Pancreas (tissue), 10 donors: ENCODE data around the gene SIDT1. TPM values are rescaled to one million over a fixed set of nuclear protein-coding genes. Genes with fewer than 3 reads are reported as not detected.
A peak's percentile ranks its signal among the peaks of the same experiment; 100 is the strongest.

Source experiments
- ATAC-seq, 4 donors: fragments of 200-7000 bp; cut with Tn5 transposase; one replicate each; pipeline versions ENCODE4 v1.8.0 to v1.9.1; 2020; ENCODE audit warnings: mild to moderate bottlenecking in 4 of 4, moderate library complexity in 4 of 4
- DNase-seq, 6 donors: peaks; one replicate each; pipeline ENCODE4 v3.0.0-alpha.2; 2020
- FAIRE-seq: peaks from 2 replicates; lab custom pipeline; 2012; peaks lifted over from hg19 to GRCh38; lab: Jason Lieb, UNC
- H3K27ac ChIP-seq, 4 donors: fragments of 200-600 bp; sonication (generic); 1 replicate in 3 of 4; 2 replicates in 1 of 4; pipeline versions ENCODE4 v1.5.0 to v1.8.0; 2020
- H3K27me3 ChIP-seq, 4 donors: fragments of 200-600 bp; one replicate each; pipeline ENCODE4 v1.8.0; 2021
- H3K36me3 ChIP-seq, 3 donors: fragments of 200-600 bp; sonication (generic) in 1 of 3; one replicate each; pipeline versions ENCODE4 v1.5.0 to v1.8.0; 2020 to 2021
- H3K4me1 ChIP-seq, 3 donors: fragments of 200-600 bp; one replicate each; pipeline ENCODE4 v1.8.0; 2021
- H3K4me3 ChIP-seq, 4 donors: fragments of 200-600 bp; sonication (generic) in 2 of 4; one replicate each; pipeline versions ENCODE4 v1.5.0 to v1.8.0; 2020 to 2021
- H3K9me3 ChIP-seq, 4 donors: fragments of 200-600 bp; one replicate each; pipeline ENCODE4 v1.8.0; 2021
- CTCF ChIP-seq, 4 donors: fragments of 200-600 bp; sonication (generic) in 3 of 4; IDR thresholded peaks; one replicate each; pipeline versions ENCODE4 v1.5.0 to v1.8.0; 2021; ENCODE audit warnings: antibody characterized with exemption in 4 of 4
- WGBS, 2 donors: extraction: QIAGEN DNeasy Blood & Tissue Kit; methylation state at CpG; one replicate each; pipeline ENCODE4 v1.1.7; 2013; 5-methylcytosine and 5-hydroxymethylcytosine counted together
- intact Hi-C, 3 donors: fragments of 100-400 bp; cut with DNase I; formaldehyde crosslinking; loops; one replicate each; pipeline versions ENCODE4 v1.11.1 to v1.14.2; 2022
- polyA plus RNA-seq, 2 donors: library from polyadenylated mRNA; stranded (reverse); fragments of 200-250 nt; gene quantifications; one replicate each; pipeline ENCODE4 v1.2.3, GENCODE V29; 2013
- total RNA-seq, 6 donors: library from RNA; stranded (reverse); fragmentation: NEBNext Ultra II Directional in 4 of 6; extraction: Animal tissue kit (Norgen Biotek cat#: 25700) in 4 of 6; gene quantifications; one replicate each; pipeline versions ENCODE4 v1.2.1 to v1.2.4, GENCODE V29; 2021 to 2023
- donor health status: healthy with polysubstance abuse.
- donor health status: DM: no; HTN: no; CAD: no; lungs with moderate emphysema.
- donor health status: DM: no; HTN: no; CAD: no.
- donor health status: control.
- donor health status: control.
- donor health status: Bipolar disorder and iron deficiency.
- donor health status: DM: yes; HTN: yes; CAD: no.
- donor health status: DM: no; HTN: no; CAD: no.
- donor health status: DM: no; HTN: no; CAD: no.
- donor health status: DM: yes; HTN: yes; CAD: no.

SIDT1 gene
- total and polyA plus RNA-seq, 8 donors = 0.28 to 2.6 (median 1.0) TPM

GRCh38 chr3:113590983-113591382 lies 58.6 kb downstream of the SIDT1 start:
- FAIRE-seq (no peak), ATAC-seq (no peak), DNase-seq (no peak)
- no peak for TF ChIP-seq CTCF (IDR thresholded peaks at IDR 0.05)
- Histone ChIP-seq H3K36me3 (no peaks in the 10 kb centered on the region), H3K9me3 (no peaks in the 10 kb centered on the region), H3K4me1 (no peaks in the 10 kb centered on the region), H3K27me3 (no peaks in the 10 kb centered on the region), H3K27ac (no peak overlapping the region), H3K4me3 (no peak overlapping the region)
- 61 to 74% methylated on average over 1 of the region's 1 CpG for WGBS, 2 donors
- intact Hi-C loops = no loop called here

GRCh38 chr3:113594066-113594465 lies 61.7 kb downstream of the SIDT1 start:
- no peaks in the 10 kb centered on the region for H3K9me3 ChIP-seq
- DNase-seq (no peak), ATAC-seq (no peak), FAIRE-seq (no peak)
- TF ChIP-seq CTCF (IDR thresholded peaks at IDR 0.05) = no peak
- H3K27me3 ChIP-seq = no peaks in the 10 kb centered on the region
- intact Hi-C loops = no loop called here
- H3K4me1 ChIP-seq = no peaks in the 10 kb centered on the region
- H3K4me3 ChIP-seq = no peak overlapping the region
- 26 to 59% methylated on average over 2 of the region's 2 CpGs for WGBS, 2 donors
- no peak overlapping the region for H3K27ac ChIP-seq
- no peaks in the 10 kb centered on the region for H3K36me3 ChIP-seq

DNA sequence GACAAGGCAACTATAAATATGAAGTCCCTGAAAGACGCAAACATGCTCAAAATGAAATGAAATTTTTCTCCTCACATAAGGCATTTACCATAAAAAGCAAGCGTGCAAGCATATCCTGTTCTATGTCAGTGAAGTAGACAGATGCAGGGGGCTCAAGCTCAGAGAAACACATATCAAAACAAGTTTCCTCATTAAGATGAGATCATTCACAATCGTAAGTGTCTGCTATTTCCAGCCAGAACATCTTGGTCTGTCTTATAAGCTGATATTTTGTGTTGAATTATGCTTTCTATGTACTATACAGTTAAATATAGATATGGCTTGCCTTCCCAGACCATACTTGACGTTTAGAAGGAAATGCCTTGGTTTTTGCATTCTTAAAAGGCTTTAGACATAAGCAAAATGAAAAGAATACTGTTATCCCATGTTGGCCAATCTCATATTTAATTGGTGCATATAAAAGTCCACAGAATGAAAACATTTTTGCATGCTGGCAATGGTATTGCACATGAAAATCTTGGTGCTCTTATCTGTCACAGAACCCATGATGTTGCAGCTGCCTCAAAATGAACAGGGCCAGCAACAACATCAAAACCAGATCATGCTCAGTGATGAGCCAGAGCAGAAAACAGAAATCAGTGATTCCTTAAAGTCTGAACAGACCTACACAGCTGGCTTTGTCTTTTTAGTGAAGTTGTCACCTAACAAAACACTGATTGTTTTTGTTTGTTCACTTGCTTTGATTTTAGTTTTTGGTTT lies 65.4 kb downstream of the SIDT1 start:
- intact Hi-C loops = no loop called here
- TF ChIP-seq CTCF (IDR thresholded peaks at IDR 0.05) = no peak
- Histone ChIP-seq H3K36me3 (no peaks in the 10 kb centered on the region), H3K27ac (no peak overlapping the region), H3K27me3 (no peaks in the 10 kb centered on the region), H3K4me3 (no peak overlapping the region), H3K4me1 (peaks cover 0 to 7% (median 0%) of the 10 kb centered on the region in 3 donors), H3K9me3 (no peaks in the 10 kb centered on the region)
- FAIRE-seq = no peak
- no peak for DNase-seq
- ATAC-seq = no peak
- WGBS, 2 donors = 77 to 82% methylated on average over 4 of the region's 4 CpGs

DNA sequence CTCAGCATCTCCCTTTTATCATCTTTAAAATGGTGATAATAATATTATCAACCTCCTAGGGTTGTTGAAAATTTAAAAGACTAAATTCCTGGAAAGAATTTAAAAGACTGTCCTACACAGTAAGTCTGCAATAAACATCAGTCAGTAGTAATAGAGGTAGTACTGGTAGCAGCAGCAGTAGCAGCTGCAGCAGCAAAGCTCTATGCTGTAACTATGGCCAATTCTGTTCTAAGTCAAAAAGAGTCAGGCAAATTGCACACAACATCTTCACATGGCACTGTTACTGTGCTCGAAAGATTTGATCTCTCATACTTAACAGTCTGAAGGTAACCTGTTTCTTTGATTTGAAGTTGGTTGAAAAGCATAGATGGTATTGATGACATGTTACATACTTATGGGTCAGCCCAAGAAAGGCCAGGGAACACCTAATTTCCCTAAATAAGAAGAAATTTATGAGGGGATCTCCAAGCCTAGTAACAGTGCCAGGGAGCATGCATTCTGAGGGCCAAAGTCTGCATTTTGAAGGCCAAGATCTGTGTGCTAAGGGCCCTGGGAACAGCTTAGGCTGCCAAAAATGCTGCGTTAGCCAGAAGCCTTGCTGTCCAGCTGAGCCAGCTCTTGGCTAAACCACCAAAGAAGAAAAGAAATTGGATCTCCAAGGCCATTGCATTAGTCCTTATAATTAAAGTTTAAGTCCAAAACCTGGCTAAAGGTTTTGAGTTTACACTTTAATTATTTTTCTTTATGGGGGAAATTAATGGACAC lies 68.2 kb downstream of the SIDT1 start:
- Histone ChIP-seq H3K4me1 (peaks cover 0 to 7% (median 0%) of the 10 kb centered on the region in 3 donors), H3K27ac (no peak overlapping the region), H3K4me3 (no peak overlapping the region), H3K27me3 (no peaks in the 10 kb centered on the region), H3K9me3 (no peaks in the 10 kb centered on the region), H3K36me3 (no peaks in the 10 kb centered on the region)
- no peak for TF ChIP-seq CTCF (IDR thresholded peaks at IDR 0.05)
- FAIRE-seq = no peak
- intact Hi-C loops = no loop called here
- peak in 2 of 6 donors; percentile 11 to 18 for DNase-seq
- 49 to 55% methylated on average over 2 of the region's 2 CpGs for WGBS, 2 donors
- peak; percentile 43 to 86 (median 70) for ATAC-seq
